ENCODE results near the gene WNT5A. TPM values are rescaled to one million over a fixed set of nuclear protein-coding genes. Genes with fewer than 3 reads are reported as not detected.

Gene WNT5A
- total RNA-seq, 4 donors from 2014 or later = 8.9 to 13.9 (median 9.3) TPM

GRCh38 chr3:55521064-55521737, 34.1 kb upstream of the WNT5A start:
- H3K27ac ChIP-seq = no peak overlapping the region
- H3K27me3 ChIP-seq = peaks cover 26% of the 10 kb centered on the region
- H3K4me1 ChIP-seq = peaks cover 11% of the 10 kb centered on the region
- DNase-seq (ENCODE audit: low spot score in 2 of 2) = no peak
- H3K4me3 ChIP-seq = no peak overlapping the region
- 74% methylated on average over 9 of the region's 9 CpGs for WGBS
- no peaks in the 10 kb centered on the region for H3K36me3 ChIP-seq
- no peak for TF ChIP-seq POLR2A (IDR thresholded peaks at IDR 0.05)
- no peak for TF ChIP-seq POLR2AphosphoS5 (IDR thresholded peaks at IDR 0.05)
- TF ChIP-seq, protein P1, sequence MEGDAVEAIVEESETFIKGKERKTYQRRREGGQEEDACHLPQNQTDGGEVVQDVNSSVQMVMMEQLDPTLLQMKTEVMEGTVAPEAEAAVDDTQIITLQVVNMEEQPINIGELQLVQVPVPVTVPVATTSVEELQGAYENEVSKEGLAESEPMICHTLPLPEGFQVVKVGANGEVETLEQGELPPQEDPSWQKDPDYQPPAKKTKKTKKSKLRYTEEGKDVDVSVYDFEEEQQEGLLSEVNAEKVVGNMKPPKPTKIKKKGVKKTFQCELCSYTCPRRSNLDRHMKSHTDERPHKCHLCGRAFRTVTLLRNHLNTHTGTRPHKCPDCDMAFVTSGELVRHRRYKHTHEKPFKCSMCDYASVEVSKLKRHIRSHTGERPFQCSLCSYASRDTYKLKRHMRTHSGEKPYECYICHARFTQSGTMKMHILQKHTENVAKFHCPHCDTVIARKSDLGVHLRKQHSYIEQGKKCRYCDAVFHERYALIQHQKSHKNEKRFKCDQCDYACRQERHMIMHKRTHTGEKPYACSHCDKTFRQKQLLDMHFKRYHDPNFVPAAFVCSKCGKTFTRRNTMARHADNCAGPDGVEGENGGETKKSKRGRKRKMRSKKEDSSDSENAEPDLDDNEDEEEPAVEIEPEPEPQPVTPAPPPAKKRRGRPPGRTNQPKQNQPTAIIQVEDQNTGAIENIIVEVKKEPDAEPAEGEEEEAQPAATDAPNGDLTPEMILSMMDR (IDR thresholded peaks at IDR 0.05) = no peak
- TF ChIP-seq EP300 (IDR thresholded peaks at IDR 0.05) = no peak
- no peaks in the 10 kb centered on the region for H3K9me3 ChIP-seq

DNA sequence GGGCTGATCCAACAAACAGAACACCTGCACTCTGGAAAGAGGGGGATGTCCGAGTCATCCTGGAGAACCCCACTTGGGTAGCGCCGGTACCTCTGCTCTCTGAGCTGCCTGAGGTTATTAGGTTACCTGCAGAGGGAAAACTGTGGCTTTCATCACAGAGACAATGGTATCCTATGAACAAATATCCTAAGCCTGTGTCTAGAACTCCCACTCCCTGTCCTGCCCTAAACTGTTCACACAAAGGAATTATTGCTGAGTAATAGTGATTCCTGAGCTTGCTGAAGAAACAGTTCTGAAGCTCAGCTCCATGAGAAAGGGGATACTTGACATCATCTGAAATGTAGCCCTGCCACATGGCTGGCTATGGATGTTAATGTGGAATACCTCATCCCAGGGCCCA, 31.9 kb upstream of the WNT5A start:
- Histone ChIP-seq H3K27me3 (peaks cover 40% of the 10 kb centered on the region), H3K4me3 (no peak overlapping the region), H3K9me3 (no peaks in the 10 kb centered on the region), H3K36me3 (no peaks in the 10 kb centered on the region), H3K4me1 (peaks cover 11% of the 10 kb centered on the region), H3K27ac (no peak overlapping the region)
- no peak for DNase-seq (ENCODE audit: low spot score in 2 of 2)
- TF ChIP-seq, protein P1 (IDR thresholded peaks at IDR 0.05) = no peak
- TF ChIP-seq EP300 (IDR thresholded peaks at IDR 0.05) (no peak), POLR2A (IDR thresholded peaks at IDR 0.05) (no peak), POLR2AphosphoS5 (IDR thresholded peaks at IDR 0.05) (no peak)
- WGBS = 82% methylated on average over 3 of the region's 3 CpGs

- peaks cover 11% of the 10 kb centered on the region for H3K4me1 ChIP-seq
- TF ChIP-seq EP300 (IDR thresholded peaks at IDR 0.05) = no peak
- TF ChIP-seq POLR2AphosphoS5 (IDR thresholded peaks at IDR 0.05) = no peak
- no peaks in the 10 kb centered on the region for H3K36me3 ChIP-seq
- H3K27ac ChIP-seq = no peak overlapping the region
- no peaks in the 10 kb centered on the region for H3K9me3 ChIP-seq
- WGBS = 63% methylated on average over 6 of the region's 6 CpGs
- H3K4me3 ChIP-seq = no peak overlapping the region
- H3K27me3 ChIP-seq = peaks cover 43% of the 10 kb centered on the region
- DNase-seq (ENCODE audit: low spot score in 2 of 2) = no peak
Measured at GRCh38 chr3:55518451-55518850, 31.3 kb upstream of the WNT5A start.

DNA sequence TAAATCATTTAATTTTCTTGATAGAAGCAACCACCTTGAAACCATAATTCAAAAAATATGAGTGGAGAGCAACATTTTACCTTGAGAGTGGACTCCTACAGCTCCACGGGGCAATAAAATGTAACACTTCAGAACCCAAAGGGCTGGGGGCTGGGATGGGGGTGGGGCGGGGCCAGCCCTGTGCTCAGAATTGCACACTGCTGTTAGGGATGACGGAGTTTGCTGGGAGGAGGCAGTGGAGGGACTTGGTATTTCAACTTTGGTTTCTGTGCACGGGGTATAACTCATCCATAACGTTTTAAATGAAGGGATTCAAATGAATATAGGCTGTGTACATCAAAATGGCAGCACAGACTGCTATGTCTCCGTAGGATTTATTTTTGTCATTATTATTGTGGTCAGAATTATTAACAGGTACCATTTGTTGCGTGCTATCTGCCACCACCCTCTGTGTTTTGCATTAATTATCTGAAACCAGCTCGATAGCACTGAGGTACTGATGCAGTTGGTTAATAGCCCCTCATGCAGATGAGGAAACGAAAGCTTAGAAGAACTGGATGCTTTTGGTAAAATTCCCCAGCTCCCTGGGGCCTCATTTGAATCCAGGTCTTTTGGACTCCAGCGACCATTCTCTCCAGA, 29.4 kb upstream of the WNT5A start:
- H3K36me3 ChIP-seq = no peaks in the 10 kb centered on the region
- H3K4me3 ChIP-seq = no peak overlapping the region
- no peaks in the 10 kb centered on the region for H3K9me3 ChIP-seq
- no peak for TF ChIP-seq EP300 (IDR thresholded peaks at IDR 0.05)
- H3K27ac ChIP-seq = no peak overlapping the region
- H3K27me3 ChIP-seq = peaks cover 43% of the 10 kb centered on the region
- DNase-seq (ENCODE audit: low spot score in 2 of 2) = no peak
- WGBS = 68% methylated on average over 10 of the region's 10 CpGs
- H3K4me1 ChIP-seq = peaks cover 6% of the 10 kb centered on the region

- Histone ChIP-seq H3K4me1 (no peaks in the 10 kb centered on the region), H3K9me3 (no peaks in the 10 kb centered on the region), H3K4me3 (no peak overlapping the region), H3K27me3 (peaks cover 43% of the 10 kb centered on the region), H3K36me3 (no peaks in the 10 kb centered on the region), H3K27ac (no peak overlapping the region)
- TF ChIP-seq POLR2AphosphoS5 (IDR thresholded peaks at IDR 0.05) (no peak), POLR2A (IDR thresholded peaks at IDR 0.05) (no peak), EP300 (IDR thresholded peaks at IDR 0.05) (no peak)
- TF ChIP-seq, protein P1 (IDR thresholded peaks at IDR 0.05) = no peak
- no peak for DNase-seq (ENCODE audit: low spot score in 2 of 2)
- WGBS = 42% methylated on average over 14 of the region's 14 CpGs
Measured at GRCh38 chr3:55515550-55516246, 28.6 kb upstream of the WNT5A start.

GRCh38 chr3:55514962-55515361, 27.9 kb upstream of the WNT5A start:
- Histone ChIP-seq H3K36me3 (no peaks in the 10 kb centered on the region), H3K27ac (no peak overlapping the region), H3K27me3 (peaks cover 45% of the 10 kb centered on the region), H3K4me1 (no peaks in the 10 kb centered on the region), H3K9me3 (no peaks in the 10 kb centered on the region), H3K4me3 (no peak overlapping the region)
- TF ChIP-seq, protein P1 (IDR thresholded peaks at IDR 0.05) = no peak
- no peak for TF ChIP-seq POLR2AphosphoS5 (IDR thresholded peaks at IDR 0.05)
- TF ChIP-seq POLR2A (IDR thresholded peaks at IDR 0.05) = no peak
- TF ChIP-seq EP300 (IDR thresholded peaks at IDR 0.05) = no peak
- WGBS = 90% methylated on average over 3 of the region's 3 CpGs
- DNase-seq (ENCODE audit: low spot score in 2 of 2) = no peak
